Stimulated activated CD4-positive, alpha-beta T cell treated with anti-CD3 and anti-CD28 coated beads, Interleukin-2, amount 100 ng/mL, for 24 hours (primary cell): ENCODE data around the gene DRG2.

Experiments
- DNase-seq, 2 donors: peaks; one replicate each; pipeline ENCODE4 v3.0.0-alpha.2; 2020

Gene DRG2, protein sequence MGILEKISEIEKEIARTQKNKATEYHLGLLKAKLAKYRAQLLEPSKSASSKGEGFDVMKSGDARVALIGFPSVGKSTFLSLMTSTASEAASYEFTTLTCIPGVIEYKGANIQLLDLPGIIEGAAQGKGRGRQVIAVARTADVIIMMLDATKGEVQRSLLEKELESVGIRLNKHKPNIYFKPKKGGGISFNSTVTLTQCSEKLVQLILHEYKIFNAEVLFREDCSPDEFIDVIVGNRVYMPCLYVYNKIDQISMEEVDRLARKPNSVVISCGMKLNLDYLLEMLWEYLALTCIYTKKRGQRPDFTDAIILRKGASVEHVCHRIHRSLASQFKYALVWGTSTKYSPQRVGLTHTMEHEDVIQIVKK

DNA sequence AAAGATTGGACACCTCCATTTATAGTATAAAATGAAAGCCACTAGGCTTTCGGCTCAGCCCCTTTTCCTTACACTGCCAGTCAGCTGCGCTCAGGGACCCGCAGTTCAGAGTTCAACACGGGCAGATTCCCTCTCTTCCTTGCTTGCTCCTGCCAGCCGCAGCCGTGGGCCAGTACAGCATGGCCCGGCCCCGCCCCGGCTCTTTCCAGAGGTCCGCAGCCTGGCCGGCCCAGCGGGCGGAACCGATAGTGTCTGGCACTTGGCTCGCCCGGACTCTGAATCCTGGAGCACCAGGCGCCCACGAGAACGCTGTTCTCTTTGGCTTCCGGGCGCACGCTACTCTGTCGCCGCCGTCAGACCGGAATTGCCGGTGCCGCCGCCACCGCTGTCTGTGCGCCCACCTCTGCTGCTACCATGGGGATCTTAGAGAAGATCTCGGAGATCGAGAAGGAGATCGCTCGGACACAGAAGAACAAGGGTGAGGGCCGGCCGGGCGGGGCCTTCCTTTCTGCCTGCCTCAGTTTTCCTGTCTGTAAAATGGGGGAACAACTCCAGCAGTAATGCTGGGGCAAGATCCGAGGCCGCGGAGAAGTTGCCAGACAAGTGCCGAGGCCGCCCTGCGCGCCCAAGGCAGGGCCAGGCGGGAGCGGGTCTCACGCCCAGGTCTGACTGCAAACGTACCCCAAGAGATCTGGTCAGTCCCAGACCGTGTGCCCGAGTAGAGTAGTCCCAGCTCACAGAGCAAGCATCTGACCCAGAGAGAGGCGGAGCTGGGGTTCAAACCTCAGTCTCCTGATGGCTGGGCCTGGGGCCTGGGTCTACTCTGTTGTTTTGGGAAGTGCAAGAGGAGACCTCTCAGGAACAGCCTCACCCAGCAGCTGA is at the start of gene DRG2:
Gene DRG2, plus strand, starts transcription at position 339 of the 882 bp plus-strand sequence. Its CDS starts 76 bp downstream, at position 415.
- peak; percentile 92 to 93 for DNase-seq

DNA sequence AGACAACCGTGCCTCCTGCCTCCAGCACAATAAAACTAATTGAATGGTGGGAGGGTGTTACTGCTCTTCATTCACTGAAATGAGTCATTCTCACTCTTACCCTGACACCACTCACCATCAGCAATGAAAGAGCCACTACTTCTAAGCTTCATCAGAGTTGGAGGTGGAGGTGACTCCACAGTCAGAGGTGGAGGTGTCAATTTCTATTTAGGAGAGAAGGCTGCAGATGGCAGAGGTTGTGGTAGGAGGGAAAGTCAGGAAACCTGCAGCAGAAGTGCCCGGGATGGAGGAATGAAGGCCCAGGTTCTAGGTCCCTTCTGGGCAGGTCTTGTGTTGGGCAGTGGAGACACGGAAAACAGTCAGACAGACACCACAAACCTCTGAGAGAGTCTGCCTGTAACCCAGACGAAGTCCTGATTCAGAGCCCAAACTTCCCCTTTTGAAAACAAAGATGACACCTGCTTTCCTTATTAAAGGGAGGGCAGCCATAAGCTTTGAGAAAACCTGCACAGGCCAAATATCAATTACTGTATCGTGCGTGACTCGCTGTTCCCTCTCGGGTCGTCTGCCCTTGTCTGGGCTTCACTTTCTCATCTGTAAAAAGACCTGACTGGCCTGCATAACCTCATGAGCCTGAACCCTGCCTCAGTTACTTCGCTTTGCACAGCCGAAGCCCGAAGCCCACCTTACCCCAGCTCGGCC is 49.4 kb upstream of the DRG2 start:
- peak; percentile 8 to 43 for DNase-seq

DNA sequence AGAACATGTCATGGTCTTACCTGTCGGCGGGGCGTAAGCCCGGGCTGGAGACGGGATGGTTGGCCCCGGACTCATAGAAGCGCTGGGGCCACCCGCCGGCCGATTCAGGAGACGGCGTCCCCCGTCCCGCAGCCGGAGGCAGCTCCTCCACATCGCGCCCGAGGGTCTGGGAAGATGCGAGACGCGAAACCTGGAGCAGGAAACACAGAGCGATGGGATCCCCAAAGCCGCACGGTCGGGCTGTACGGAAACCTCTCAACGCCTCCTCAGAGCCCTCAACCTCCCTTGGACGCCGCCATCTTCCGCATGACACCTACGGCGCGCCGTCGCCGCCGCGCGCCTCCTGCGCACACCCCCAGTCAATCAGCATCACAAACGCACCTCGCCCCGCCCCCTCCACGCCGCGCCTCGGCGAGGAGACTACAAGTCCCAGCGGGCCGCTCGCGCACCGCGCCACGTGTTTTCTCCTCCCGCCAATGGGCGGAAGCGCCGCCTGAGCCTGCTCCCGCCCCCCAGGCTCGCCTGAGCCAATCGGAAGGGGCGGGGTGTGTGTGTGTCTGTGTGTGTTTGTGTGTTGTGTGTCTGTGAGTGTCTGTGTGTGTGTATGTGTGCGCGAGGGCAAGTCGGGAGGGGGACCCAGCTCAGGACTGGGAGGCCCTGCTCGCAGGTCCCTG is 48.8 kb upstream of the DRG2 start, which contains the start of the genes ATPAF2 and GID4:
Gene ATPAF2, minus strand, starts transcription at position 308 of the 674 bp plus-strand sequence. Its CDS starts 155 bp downstream, at position 153.
Gene GID4, plus strand, starts transcription at position 548 of the 674 bp plus-strand sequence. Its CDS starts 57 bp downstream, at position 605.
- peak; percentile 100 for DNase-seq

DNA sequence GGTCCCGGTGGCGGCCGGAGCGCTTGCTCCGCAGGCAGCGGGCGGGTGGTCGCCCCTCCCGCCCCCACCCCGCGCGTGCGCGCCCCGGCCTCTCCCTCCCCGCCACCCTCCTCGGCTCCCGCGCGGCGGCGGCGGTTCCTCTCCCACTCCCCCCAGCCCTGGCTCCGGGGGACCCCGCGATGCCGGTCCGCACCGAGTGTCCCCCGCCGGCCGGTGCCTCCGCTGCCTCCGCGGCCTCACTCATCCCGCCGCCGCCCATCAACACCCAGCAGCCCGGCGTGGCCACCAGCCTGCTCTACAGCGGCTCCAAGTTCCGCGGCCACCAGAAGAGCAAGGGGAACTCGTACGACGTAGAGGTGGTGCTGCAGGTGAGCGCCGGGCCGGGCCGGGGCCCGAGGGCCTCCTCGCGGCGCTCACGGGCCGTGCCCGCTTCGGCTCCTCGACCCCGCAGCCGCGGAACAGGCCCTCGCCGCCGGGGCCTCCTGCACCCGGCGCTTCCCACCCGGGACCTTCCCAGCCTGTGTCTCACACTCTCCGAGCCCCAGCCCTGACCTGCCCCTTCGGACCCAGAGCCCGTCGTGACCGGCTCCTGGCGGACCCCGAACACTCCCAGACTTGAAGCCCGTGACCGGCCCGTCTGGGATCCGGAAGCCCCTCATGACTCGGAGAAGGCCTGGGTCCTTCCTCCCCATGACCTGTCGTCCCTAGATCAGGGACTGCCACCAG is 48.0 kb upstream of the DRG2 start:
- no peak for DNase-seq

DNA sequence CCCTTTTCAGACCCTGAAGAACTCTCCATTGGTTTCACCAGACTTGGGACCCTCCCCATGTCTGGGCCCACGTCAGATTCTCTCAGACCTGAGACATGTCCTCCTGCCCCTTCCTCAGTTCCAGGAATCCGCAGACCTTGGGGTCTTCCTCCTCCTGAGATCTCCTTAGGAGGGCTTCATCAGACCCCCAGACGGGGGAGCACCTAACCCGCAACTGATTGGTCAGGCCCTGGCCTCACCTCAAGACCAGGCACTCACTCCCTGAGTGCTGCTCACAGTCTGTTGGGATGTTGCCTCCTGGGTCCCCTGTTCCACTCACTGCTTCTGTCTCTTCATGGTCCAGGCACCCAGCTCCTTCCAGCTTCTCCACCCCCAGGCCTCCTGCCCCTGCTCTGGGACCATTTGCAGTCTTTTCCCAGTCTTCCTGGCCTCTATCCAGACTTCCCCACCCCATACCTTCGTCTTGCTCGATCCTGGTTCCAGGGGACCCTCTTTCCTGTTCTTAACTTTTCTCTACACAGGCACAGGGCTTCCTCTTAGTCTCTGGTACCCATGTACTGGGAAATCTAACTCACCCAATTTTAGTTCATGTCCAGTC is 47.4 kb upstream of the DRG2 start:
- no peak for DNase-seq

DNA sequence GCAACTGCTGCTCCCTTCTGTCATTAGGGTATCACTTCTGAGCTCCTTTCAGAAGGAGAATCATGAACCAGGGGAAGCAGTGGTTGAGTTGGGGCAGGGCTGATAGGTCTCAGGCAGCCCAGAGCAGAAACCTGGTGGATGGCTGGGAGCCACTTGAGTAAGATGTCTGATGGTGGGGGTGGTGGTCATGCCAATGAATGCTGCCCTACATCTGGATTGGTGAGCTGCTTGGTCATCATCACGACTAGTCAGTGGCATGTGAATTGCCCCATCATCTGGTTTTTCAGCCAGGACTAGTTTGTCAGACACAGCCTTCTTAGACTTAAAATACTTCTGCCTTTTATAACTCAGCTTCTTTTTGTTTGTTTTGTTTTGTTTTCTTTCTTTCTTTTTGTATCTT is 46.0 kb upstream of the DRG2 start:
- no peak for DNase-seq

DNA sequence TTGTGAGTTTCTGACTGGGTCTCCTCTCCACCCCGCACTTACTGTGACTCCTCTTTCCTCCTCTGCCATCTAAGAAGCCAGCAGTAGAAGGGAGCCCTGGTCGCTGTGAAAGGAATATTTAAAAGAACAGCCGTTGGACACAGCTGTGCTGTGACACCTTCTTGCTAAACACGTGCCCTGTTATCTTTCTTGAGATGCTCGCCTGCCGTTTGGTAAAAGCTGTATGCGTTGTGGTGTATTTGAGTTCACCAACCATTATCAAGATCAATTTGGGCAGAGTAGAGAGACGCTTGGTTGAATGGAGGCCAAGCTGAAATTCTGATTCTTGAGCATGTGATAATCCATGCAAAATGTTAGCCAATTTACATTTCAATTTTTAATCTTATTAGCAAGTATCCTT is 44.8 kb upstream of the DRG2 start:
- DNase-seq = no peak

DNA sequence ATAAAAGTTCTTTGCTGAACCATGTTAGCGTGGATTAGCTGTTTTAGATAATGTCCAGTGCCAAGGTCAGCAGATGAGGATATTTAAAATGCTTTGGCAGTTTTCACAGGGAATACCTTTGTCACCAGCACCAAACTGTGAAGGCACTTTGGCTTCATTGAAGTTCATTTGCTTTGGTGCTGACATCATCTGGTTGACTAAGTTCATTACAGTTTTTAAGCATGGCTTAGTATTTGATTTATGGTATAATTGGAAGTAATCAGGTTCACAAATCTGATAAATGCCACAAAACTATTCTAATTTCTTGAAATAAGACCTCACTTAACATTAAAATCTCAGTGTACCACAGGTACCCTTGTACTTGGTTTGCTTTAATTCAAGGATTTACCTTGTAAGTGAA is 44.3 kb upstream of the DRG2 start:
- no peak for DNase-seq

DNA sequence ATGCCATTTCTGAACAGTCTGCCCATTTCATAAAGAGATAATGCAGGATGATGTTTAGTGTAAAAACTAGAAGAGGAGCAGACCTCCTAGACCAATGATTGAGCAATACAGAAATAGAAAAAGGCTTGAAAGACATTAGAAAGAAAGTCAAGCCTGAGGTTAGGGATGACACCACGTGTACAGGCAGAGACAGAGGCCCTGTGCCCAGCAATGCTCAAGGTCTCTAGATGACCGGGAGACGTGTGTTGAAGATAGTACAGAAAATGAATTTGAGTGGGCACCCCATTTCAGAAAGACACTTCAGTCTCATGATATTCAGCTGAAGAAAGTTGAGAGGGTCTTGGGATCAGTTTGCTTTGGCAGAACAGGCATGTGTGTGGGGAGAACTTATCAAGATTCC is 43.1 kb upstream of the DRG2 start:
- DNase-seq = no peak

DNA sequence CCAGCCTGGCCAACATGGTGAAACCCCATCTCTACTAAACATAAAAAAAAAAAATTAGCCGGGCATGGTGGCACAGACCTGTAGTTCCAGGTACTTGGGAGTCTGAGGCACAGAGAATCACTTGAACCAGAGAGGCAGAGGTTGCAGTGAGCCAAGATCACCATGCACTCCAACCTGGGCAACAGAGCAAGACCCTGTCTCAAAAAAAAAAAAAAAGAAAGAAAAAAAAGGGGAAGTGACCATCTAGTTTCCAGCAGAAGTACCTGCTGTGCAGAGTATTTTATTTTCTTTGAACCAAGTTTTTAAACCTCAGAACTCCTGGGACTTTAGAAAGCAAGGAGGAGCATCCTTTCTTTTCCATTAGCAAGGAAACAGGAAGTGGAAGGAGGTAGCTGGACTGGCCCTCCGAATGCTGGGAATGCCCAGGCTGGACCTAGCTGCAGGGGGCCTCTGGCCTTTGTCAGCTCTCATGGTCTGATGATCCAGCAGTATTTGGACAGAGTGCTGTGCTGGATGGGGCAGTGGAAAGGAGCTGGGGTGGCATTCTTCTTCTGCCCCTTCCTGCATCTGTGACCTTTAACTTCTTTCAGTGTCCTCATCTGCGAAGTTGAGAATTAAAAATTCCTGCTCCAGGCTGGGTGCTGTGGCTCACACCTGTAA is 41.9 kb upstream of the DRG2 start:
- DNase-seq = no peak

DNA sequence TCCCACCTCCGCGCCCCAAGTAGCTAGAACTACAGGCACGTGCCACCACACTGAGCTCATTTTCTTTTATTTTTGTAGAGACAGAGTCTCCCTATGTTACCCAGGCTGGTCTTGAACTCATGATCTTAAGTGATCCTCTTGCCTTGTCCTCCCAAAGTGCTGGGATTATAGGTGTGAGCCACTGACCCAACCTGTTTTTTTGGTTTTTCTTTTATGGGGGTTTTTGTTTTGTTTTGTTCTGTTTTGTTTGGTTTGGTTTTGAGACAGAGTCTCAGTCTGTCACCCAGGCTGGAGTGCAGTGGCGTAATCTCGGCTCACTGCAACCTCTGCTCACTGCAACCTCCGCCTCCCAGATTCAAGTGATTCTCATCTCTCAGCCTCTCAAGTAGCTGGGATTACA is 32.2 kb upstream of the DRG2 start:
- DNase-seq = no peak

DNA sequence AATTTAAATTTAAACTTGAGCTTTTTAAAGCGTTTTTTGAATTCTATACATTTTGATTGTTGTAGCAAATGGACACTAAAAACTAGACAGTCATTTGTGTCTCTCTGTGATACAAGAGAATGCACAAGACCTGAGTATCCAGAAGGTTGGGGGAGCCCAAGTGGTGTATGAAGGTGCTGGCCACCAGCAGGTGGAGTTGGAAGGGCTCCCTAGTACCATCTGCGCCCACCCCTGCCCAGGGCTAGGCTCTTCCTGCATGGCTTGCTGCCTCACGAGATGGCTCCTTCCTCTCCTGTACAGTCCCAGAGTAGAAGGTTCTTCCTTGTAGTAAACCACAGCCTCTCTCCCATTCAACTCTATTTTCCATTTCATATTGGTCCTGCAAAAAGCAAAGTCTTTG is 31.5 kb upstream of the DRG2 start:
- DNase-seq = no peak

DNA sequence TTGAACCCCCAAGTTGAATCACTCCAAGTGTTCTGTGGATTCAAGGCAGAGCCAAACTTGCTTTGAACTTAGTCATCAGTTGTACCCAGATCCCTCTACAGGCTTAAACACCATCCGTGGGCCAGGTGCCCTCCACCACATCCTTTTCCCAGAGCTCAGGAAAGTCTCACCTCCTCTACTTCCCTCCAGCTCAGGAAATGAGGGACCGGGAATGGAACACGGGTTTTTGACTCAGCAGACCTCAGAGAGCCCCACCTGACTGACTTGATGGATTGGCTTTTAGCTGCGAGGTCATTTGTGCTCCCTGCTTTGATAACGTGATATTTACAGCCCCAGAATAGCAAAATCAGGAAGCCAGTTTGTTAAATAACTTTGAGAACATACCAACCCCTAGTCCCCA is 28.5 kb upstream of the DRG2 start:
- DNase-seq = no peak

DNA sequence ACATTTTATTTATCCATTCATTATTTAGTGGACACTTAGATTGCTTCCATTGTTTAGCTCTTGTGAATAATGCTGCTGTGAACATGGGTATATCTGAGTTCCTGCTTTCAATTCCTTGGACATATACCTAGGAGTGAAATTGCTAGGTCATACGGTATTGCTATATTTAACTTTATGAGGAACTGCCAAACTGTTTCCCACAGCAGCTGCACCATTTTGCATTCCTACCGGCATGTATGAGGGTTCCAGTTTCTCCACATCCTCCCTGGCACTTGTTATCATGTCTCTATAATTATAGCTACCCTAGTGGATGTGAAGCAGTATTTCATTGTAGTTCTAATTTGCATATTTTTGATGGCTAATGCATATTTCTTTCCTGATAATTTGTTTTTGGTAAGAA is 23.7 kb upstream of the DRG2 start:
- no peak for DNase-seq

DNA sequence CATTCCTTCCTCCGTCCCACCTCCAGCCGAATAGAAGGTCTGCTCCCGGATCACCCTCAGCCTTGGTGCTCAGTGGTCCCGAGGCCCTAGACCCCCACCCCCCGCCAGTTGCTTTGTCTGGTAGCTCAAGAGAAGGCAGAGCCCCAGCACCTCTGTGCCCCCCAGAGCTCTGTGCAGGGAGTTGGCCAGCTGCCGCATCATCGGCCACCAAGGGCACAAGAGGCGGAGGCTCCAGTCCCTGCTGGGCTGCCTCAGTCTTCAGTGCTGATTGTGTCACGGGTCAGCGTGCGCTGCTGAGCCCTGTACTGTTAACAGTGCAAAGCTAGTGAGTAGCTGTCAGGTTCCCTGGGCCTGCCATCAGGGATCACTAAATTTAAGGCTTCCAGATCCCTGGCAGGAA is 22.2 kb upstream of the DRG2 start:
- no peak for DNase-seq

DNA sequence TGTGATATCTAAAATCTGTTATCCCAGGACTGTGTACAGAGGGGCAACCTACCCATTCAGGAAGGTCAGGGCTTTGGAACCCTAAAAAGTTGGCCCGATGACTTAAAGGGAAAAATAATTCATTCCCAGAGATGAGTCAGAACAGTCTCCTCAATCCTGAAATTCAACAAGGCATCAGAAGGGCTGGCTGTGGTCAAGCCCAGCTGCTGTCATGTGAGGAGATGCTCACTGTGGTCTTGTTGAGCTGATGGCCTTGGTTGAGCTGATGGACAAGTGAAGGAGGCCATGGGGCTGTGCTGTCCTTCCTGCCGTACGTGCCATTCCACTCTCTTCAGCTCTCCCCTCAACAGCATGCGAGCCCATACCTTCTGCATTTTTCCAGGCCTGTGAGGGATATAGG is 20.9 kb upstream of the DRG2 start:
- DNase-seq = no peak

DNA sequence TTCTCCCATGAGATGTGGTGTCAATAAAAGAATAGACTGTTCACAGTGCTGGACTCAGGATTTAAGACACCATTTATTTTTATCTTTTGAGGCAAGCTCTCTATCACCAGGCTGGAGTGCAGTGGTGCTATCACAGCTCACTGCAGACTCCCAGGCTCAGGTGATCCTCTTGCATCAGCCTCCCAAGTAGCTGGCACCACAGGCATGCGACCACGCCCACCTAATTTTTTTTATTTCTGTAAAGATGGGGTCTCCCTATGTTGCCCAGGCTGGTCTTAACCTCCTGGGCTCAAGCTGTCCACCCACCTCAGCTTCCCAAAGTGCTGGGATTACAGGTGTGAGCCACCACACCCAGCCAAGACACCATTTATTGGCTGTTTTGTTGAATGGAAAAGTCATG is 18.6 kb upstream of the DRG2 start:
- DNase-seq = no peak

DNA sequence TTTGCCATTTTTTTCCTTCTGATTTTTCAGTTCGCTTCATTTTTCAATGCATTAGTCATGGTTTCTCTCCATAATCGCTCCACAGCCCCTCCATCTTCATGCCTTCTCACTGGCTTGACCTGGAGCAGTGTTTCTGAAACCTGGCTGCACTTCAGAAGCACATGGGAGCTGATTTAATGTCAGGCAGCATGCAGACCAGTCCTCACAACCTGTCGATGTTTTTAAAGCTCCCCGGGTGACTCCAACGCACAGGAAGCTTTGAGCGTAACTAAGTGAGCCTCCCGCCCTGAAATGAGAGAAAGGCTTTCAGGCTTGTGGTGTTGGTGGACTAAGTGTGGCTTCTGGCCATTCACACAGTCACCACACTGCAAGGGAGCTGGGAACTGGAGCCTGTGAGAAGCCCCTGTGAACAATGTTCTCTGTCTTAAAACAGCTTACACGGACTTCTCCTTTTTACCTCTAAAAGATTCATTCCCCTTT is 16.8 kb upstream of the DRG2 start:
- DNase-seq = no peak

DNA sequence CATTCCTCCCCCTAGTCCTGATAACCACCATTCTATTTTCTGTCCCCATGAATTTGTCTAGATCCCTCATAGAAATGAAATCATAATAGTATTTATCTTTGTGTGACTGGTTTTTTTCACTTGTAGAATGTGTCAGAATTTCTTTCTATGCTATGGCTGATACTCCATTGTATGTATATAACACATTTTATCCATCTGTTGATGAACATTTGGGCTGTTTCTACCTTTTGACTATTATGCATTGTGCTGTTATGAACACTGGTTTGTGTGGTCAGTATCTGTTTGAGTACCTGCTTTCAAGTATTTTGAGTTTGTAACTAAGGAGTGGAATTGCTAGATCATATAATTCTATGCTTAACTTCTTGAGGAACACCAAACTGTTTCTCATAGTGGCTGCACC is 16.0 kb upstream of the DRG2 start:
- no peak for DNase-seq

DNA sequence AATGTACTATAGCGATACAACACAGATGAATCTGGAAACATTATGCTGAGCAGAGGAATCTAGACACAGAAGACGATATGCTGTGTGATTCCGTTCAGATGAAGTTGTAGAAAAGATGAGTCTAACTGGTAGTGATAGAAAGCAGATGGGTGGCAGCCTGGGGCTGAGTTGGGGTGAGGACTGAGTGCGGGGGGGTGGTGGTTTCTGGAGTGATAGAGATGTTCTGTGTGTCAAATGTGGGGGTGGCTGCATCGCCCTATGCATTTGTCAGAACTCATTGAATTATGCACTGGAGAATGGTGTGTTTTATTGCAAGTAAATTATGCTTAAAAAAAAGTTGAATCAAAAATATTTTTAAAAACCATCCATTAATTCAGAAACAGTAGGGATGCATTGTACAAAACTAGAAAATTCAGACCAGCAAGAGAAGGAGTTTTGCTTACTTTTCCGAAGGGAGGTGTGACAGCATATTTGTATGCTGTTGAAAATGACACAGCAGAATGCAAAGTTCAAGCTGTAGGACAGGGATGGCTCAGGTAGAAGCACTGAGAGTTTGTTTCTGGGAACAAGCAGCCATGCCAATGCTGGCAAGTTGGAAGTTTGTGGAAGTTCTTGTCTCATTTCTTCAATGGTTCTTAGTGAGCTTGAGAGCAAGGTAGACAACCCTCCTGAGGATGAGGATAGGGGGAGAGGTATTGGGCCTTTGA is 13.0 kb upstream of the DRG2 start:
- DNase-seq = no peak
